Thyroid gland (tissue), 4 donors: Measurements from ENCODE around the gene RAB29. TPM values are rescaled to one million over a fixed set of nuclear protein-coding genes. Genes with fewer than 3 reads are reported as not detected.

Experiments
- DNase-seq, 2 donors: peaks; one replicate each; pipeline ENCODE4 v3.0.0-alpha.2; 2019
- H3K27ac ChIP-seq, 3 donors: fragments of 200-600 bp; sonication (generic); 1 replicate in 2 of 3; 2 replicates in 1 of 3; pipeline ENCODE4 v1.5.1; 2016 to 2019; ENCODE audit warnings: mild to moderate bottlenecking in 1 of 3, moderate library complexity in 1 of 3
- H3K27me3 ChIP-seq: fragments of 200-600 bp; sonication (generic); one replicate; pipeline ENCODE4 v1.5.1; 2019
- H3K36me3 ChIP-seq, 2 donors: fragments of 200-600 bp; sonication (generic); one replicate each; pipeline ENCODE4 v1.5.1; 2016 to 2019
- H3K4me1 ChIP-seq, 2 donors: fragments of 200-600 bp; sonication (generic); one replicate each; pipeline ENCODE4 v1.5.1; 2017 to 2019
- H3K4me3 ChIP-seq, 3 donors: fragments of 200-600 bp; sonication (generic); replicated peaks in 1 of 3; 1 replicate in 2 of 3; 2 replicates in 1 of 3; pipeline ENCODE4 v1.5.1; 2016; ENCODE audit warnings: mild to moderate bottlenecking in 1 of 3
- H3K9me3 ChIP-seq: fragments of 200-600 bp; sonication (generic); one replicate; pipeline ENCODE4 v1.5.1; 2017
- CTCF ChIP-seq, 6 experiments: fragments of 200-600 bp in 3 of 6; fragments of 450-650 bp in 3 of 6; sonication (generic) in 3 of 6; IDR thresholded peaks; one replicate each; pipeline ENCODE4 v1.5.1; 2016 to 2019; ENCODE audit warnings: antibody characterized with exemption in 6 of 6, mild to moderate bottlenecking in 2 of 6, inconsistent platforms in 1 of 6, moderate library complexity in 1 of 6
- POLR2A ChIP-seq, 2 donors: fragments of 450-650 bp; IDR thresholded peaks; one replicate each; pipeline ENCODE4 v1.6.1; 2017; ENCODE audit warnings: antibody characterized with exemption in 2 of 2, mild to moderate bottlenecking in 2 of 2, moderate library complexity in 1 of 2
- WGBS, 2 donors: methylation state at CpG; one replicate each; pipeline ENCODE4 v1.1.5; 2017; 5-methylcytosine and 5-hydroxymethylcytosine counted together
- intact Hi-C: fragments of 100-400 bp; cut with DNase I; formaldehyde crosslinking; loops from one replicate; pipeline ENCODE4 v1.15.1; 2023
- total RNA-seq, 4 donors: library from RNA; depleted of rRNA; stranded (reverse); fragments of >200 nt; gene quantifications; one replicate each; pipeline ENCODE4 v1.2.3, GENCODE V29; 2016

The RAB29 gene
- total RNA-seq, 4 donors from 2014 or later = 52.4 to 78.1 (median 58.9) TPM

- Histone ChIP-seq H3K9me3 (no peaks in the 10 kb centered on the region), H3K36me3 (peaks cover 0 to 5% of the 10 kb centered on the region in 2 donors), H3K4me3 (no peak overlapping the region), H3K27ac (peak overlapping the region in 1 of 3 donors; percentile 36), H3K27me3 (no peaks in the 10 kb centered on the region), H3K4me1 (peaks cover 54 to 84% of the 10 kb centered on the region in 2 donors)
- no peak for DNase-seq
- intact Hi-C loops = no loop called here
- 65 to 69% methylated on average over 5 of the region's 5 CpGs for WGBS, 2 donors
- TF ChIP-seq CTCF (IDR thresholded peaks at IDR 0.05) (no peak), POLR2A (IDR thresholded peaks at IDR 0.05) (no peak)
Observed at GRCh38 chr1:205805082-205805711, 29.9 kb upstream of the RAB29 start.

- intact Hi-C loops = no loop called here
- Histone ChIP-seq H3K4me3 (no peak overlapping the region), H3K27ac (peak overlapping the region in 1 of 3 donors; percentile 36), H3K4me1 (peaks cover 48 to 82% of the 10 kb centered on the region in 2 donors), H3K27me3 (no peaks in the 10 kb centered on the region), H3K9me3 (no peaks in the 10 kb centered on the region), H3K36me3 (peaks cover 4 to 5% of the 10 kb centered on the region in 2 donors)
- WGBS, 2 donors = 96 to 100% methylated on average over 2 of the region's 2 CpGs
- TF ChIP-seq POLR2A (IDR thresholded peaks at IDR 0.05) (no peak), CTCF (IDR thresholded peaks at IDR 0.05) (no peak)
- no peak for DNase-seq
Observed at GRCh38 chr1:205804605-205805004, 29.3 kb upstream of the RAB29 start.

- 72 to 92% methylated on average over 3 to 4 of the region's 4 CpGs for WGBS, 2 donors
- intact Hi-C loops = no loop called here
- H3K27me3 ChIP-seq = no peaks in the 10 kb centered on the region
- H3K4me3 ChIP-seq = no peak overlapping the region
- H3K36me3 ChIP-seq = peaks cover 10 to 11% of the 10 kb centered on the region in 2 donors
- no peaks in the 10 kb centered on the region for H3K9me3 ChIP-seq
- H3K4me1 ChIP-seq = peaks cover 42 to 76% of the 10 kb centered on the region in 2 donors
- no peak for TF ChIP-seq POLR2A (IDR thresholded peaks at IDR 0.05)
- no peak for TF ChIP-seq CTCF (IDR thresholded peaks at IDR 0.05)
- DNase-seq = no peak
- H3K27ac ChIP-seq = peak overlapping the region in 1 of 3 donors; percentile 36
Observed at GRCh38 chr1:205803986-205804385, 28.7 kb upstream of the RAB29 start.

- H3K27ac ChIP-seq = peak overlapping the region; percentile 14 to 73 (median 70)
- no peaks in the 10 kb centered on the region for H3K27me3 ChIP-seq
- DNase-seq = no peak
- H3K4me1 ChIP-seq = peaks cover 36 to 57% of the 10 kb centered on the region in 2 donors
- H3K9me3 ChIP-seq = no peaks in the 10 kb centered on the region
- WGBS, 2 donors = 83 to 90% methylated on average over 5 to 8 of the region's 8 CpGs
- intact Hi-C loops = no loop called here
- TF ChIP-seq CTCF (IDR thresholded peaks at IDR 0.05) (no peak), POLR2A (IDR thresholded peaks at IDR 0.05) (no peak)
- peaks cover 26 to 30% of the 10 kb centered on the region in 2 donors for H3K36me3 ChIP-seq
- H3K4me3 ChIP-seq = no peak overlapping the region
Observed at GRCh38 chr1:205802060-205802459, 26.8 kb upstream of the RAB29 start.

GRCh38 chr1:205800981-205801703, 25.9 kb upstream of the RAB29 start:
- WGBS, 2 donors = 23 to 46% methylated on average over 7 of the region's 7 CpGs
- H3K27ac ChIP-seq = peak overlapping the region; percentile 14 to 73 (median 70)
- H3K36me3 ChIP-seq = peaks cover 33 to 37% of the 10 kb centered on the region in 2 donors
- no peaks in the 10 kb centered on the region for H3K9me3 ChIP-seq
- TF ChIP-seq POLR2A (IDR thresholded peaks at IDR 0.05) (peak in 1 of 2 donors; percentile 5), CTCF (IDR thresholded peaks at IDR 0.05) (no peak)
- H3K27me3 ChIP-seq = no peaks in the 10 kb centered on the region
- intact Hi-C loops = no loop called here
- H3K4me3 ChIP-seq = no peak overlapping the region
- peaks cover 28 to 48% of the 10 kb centered on the region in 2 donors for H3K4me1 ChIP-seq
- peak; percentile 78 to 80 for DNase-seq
